ENCODE results near the gene NGDN.

NGDN gene

GRCh38 chr14:23470947-23471346 is 1.4 kb downstream of the NGDN start:
- no peak for TF ChIP-seq CTCF (IDR thresholded peaks at IDR 0.05; ENCODE audit: low read depth, low read length)
- no peak overlapping the region for H3K4me3 ChIP-seq (replicated peaks in 1 of 2; ENCODE audit: low read depth in 2 of 2, low read length in 2 of 2)
- DNase-seq (ENCODE audit: low read depth in 2 of 2): no peak

GRCh38 chr14:23478109-23478759 is 8.7 kb downstream of the NGDN start:
- TF ChIP-seq CTCF (IDR thresholded peaks at IDR 0.05; ENCODE audit: low read depth, low read length): peak; percentile 58
- peak; percentile 73 to 78 for DNase-seq (ENCODE audit: low read depth in 2 of 2)
- H3K4me3 ChIP-seq (replicated peaks in 1 of 2; ENCODE audit: low read depth in 2 of 2, low read length in 2 of 2): no peak overlapping the region

GRCh38 chr14:23481362-23481970 is 12.0 kb downstream of the NGDN start:
- no peak overlapping the region for H3K4me3 ChIP-seq (replicated peaks in 1 of 2; ENCODE audit: low read depth in 2 of 2, low read length in 2 of 2)
- no peak for TF ChIP-seq CTCF (IDR thresholded peaks at IDR 0.05; ENCODE audit: low read depth, low read length)
- peak; percentile 18 to 29 for DNase-seq (ENCODE audit: low read depth in 2 of 2)

- no peak overlapping the region for H3K4me3 ChIP-seq (replicated peaks in 1 of 2; ENCODE audit: low read depth in 2 of 2, low read length in 2 of 2)
- no peak for DNase-seq (ENCODE audit: low read depth in 2 of 2)
- TF ChIP-seq CTCF (IDR thresholded peaks at IDR 0.05; ENCODE audit: low read depth, low read length): no peak
Observed at GRCh38 chr14:23481979-23482822, 12.7 kb downstream of the NGDN start.

GRCh38 chr14:23482823-23483148 is 13.3 kb downstream of the NGDN start:
- no peak for TF ChIP-seq CTCF (IDR thresholded peaks at IDR 0.05; ENCODE audit: low read depth, low read length)
- H3K4me3 ChIP-seq (replicated peaks in 1 of 2; ENCODE audit: low read depth in 2 of 2, low read length in 2 of 2): no peak overlapping the region
- DNase-seq (ENCODE audit: low read depth in 2 of 2): no peak

- no peak overlapping the region for H3K4me3 ChIP-seq (replicated peaks in 1 of 2; ENCODE audit: low read depth in 2 of 2, low read length in 2 of 2)
- peak; percentile 52 for TF ChIP-seq CTCF (IDR thresholded peaks at IDR 0.05; ENCODE audit: low read depth, low read length)
- peak; percentile 15 to 23 for DNase-seq (ENCODE audit: low read depth in 2 of 2)
Observed at GRCh38 chr14:23483236-23483854, 13.8 kb downstream of the NGDN start.

All from cardiac fibroblast (primary cell).